Fibroblast of upper back skin (primary cell): ENCODE data around the gene TSPEAR.

Experiments
- DNase-seq: peaks from one replicate; pipeline ENCODE4 v3.0.0-alpha.2; 2013

Gene TSPEAR

DNA sequence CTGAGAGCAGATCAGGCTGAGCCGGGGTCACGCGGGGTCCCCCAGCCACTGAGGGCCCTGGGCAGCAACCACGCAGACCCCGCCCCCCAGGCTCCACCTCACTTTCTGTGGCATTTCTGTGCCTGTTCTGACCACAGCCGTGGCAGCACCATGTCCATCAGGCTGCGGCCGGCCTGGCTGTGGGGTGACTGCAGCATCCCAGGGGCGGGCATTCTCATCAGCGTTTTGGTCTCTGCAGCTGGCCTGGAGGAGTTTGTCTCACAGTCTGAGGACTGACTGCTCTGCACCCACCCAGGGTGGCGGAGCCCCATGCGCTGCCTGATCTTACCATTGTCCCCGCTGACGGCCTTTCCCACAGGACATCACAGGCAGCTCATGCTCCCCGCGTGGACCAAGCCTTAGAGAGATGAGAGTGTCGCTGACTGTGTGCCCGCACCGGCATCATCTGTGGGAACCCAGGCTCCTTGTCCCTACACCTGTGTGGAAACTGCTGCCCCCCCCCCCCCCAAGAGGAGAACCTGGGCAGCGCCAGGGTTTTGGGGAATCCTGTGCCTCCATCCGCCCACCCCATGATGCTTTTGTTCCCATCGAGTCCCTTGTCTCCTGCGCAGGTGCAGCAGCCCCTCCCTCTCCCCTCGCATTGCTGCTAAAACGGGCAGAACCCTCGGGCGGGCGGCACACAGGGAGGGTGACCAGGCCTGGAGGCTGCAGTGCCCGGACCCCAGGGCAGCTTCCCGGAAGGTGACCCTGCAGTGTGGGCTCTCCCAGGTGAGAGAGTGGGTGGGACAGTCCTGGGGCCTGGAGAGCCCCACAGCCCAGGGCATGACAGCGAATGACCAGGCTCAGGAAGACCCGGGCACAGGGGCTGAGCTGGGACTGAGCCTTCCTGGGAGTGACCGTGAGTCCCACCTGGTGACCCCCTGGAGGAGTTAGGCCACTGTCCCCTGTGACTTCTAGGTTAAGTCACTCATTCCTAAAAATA is 173.2 kb downstream of the TSPEAR start:
- DNase-seq = no peak

DNA sequence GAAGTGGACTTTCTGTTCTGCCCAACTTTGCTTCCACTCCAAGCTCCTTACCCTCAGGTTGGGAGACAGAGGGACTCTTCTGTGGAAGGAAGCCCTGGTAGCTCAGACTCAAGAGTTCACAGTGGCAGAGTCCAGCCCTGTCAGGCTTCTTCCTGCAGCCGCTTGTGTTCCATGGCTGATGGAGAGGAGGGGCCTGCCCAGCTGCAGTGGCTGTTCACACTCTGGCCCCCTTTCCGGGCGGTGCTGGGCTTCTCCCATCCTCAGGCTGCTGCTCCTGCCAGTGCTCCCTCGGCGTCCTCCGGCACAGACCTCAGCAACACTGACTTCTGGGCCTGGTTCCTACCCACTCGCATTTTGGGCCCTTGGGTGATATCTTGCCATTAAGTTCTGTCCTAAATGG is 175.4 kb downstream of the TSPEAR start:
- DNase-seq = no peak

DNA sequence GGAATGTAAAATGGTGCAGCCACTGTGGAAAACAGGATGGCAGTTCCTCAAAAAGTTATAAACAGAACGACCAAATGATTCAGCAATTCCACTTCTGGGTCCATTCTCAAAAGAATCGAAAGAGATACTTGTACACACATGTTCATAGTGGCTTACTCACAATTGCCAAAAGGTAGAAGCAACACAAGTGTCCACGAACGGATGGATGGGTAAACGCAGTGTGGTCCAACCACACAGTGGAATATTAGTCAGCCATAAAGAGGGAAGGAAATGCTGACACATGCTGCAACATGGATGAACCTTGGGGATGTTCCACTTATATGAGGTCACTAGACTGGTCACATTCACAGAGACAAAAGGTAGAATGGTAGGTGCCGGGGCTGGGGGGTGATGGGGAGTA is 176.7 kb downstream of the TSPEAR start:
- DNase-seq = no peak

DNA sequence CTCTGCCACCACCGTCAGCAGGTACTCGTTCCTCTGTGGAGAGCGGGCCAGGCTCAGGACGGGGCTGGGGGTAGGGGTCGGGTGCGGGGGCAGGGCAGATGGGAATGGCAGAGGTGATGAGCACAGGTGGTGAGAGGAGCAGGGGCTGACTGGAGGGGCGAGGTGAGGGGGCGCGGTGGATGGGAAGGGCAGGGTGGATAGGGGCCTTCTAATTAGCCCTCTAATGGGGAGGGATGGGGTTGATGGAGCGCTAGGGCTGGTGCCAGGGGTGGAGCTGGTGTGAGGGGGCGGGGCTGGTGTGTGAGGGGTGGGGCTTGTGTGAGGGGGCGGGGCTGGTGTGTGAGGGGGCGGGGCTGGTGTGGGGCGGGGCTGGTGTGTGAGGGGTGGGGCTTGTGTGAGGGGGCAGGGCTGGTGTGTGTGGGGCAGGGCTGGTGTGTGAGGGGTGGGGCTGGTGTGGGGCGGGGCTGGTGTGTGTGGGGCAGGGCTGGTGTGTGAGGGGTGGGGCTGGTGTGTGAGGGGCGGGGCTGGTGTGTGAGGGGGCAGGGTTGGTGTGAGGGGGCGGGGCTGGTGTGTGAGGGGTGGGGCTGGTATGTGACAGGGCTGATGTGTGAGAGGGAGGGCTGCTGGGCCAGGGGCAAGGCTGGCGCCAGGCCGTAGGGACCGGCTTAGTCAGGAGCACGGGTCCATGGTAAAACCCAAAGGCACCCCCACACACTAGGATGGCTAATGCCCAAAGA is 177.3 kb downstream of the TSPEAR start:
- no peak for DNase-seq

DNA sequence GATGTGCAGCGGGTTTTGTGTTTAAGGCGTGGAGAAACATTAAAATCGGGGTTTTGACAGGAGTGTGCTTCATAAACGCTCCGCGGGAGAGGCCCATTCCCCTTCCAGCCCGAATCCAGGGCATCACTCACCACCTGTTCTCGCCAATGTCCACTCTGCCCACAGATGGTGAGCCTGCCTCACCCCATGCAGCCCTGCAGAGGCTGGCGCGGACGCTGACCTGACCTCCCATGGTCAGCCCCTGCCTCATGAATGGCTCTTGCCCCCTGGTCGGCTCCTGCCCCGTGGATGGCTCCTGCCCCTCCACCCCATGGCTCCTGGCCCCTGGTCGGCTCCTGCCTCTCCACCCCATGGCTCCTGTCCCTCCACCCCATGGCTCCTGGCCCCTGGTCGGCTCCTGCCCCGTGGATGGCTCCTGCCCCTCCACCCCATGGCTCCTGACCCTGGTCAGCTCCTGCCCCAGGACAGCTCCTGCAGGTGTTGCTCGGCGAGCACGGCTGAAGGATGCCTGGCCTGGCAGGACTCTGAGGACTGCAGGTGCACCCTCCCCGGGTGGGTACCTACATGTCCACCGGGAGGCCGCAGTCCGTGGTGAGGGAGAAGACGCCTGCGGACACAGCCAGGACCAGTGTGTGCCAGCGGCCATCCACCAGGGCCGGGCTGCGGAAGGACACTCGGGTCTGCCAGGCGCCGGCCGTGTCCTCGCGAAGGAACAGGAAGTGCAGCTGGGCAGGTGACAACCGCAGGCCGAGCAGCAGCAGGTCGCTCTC is 178.1 kb downstream of the TSPEAR start:
- DNase-seq = no peak

DNA sequence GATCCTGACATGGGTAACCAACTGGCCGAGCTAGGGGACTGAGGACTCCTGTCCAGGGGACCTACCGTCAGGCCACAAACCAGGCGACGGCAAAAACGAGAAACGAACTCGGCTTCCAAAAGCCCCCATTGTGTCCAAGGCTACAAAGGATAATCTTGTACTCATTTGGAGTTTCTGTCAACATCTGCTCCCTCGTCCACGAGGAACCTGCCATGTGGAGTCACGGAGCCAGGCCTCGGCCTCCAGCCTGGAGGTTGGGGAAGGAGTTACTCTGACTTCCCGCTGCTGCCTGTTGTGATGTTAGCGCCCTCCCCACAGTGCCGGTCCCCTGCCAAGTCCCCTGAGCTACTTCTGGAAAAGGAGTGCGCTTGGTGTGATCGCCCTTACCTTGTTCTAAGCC is 178.7 kb downstream of the TSPEAR start:
- DNase-seq = no peak

DNA sequence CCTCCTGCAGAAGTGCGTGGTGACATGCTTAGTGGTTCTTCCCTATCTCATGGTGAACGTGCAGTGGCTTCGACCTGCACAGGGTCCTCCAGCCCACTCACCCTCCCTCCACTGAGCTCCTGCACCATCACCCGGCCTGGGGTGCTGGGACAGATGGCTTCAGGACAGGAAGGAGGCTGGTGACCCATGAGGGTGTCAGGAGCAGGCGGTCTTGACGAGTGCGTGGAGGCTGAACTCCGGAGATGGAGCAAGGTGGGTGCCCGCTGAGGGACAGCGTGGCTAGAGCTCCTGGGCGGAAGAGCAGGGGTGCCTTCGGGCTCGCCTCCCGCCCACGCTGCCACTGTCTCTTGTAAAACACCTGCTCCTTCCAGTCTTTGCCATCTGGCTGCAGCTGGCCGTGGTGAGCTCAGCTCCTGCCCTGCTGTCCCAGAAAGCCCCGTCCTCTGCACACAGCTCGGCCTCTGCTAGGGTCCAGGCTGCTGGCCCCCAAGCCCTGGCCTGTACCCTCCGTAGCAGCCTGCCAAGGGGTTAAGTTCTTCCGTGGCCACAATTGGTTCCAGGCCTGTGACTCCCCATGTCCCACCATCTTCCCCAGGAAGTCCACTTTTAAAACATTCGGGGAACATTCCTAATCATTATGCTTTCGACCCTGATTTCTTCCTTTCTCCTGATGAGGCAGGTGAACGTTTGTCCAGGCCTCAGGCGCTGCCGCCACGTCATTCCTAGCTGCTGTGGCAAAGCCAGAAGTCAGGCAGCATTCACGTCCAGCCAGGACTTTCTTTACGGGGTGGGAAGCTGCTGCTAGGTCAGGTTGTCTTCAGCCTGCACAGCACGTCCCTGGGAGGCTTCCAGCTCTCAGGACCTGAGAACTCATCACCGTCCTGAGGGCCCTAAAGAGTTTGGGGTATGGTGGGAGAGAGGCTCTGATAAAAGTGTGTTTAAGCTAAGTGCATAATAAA is 179.5 kb downstream of the TSPEAR start:
- no peak for DNase-seq

DNA sequence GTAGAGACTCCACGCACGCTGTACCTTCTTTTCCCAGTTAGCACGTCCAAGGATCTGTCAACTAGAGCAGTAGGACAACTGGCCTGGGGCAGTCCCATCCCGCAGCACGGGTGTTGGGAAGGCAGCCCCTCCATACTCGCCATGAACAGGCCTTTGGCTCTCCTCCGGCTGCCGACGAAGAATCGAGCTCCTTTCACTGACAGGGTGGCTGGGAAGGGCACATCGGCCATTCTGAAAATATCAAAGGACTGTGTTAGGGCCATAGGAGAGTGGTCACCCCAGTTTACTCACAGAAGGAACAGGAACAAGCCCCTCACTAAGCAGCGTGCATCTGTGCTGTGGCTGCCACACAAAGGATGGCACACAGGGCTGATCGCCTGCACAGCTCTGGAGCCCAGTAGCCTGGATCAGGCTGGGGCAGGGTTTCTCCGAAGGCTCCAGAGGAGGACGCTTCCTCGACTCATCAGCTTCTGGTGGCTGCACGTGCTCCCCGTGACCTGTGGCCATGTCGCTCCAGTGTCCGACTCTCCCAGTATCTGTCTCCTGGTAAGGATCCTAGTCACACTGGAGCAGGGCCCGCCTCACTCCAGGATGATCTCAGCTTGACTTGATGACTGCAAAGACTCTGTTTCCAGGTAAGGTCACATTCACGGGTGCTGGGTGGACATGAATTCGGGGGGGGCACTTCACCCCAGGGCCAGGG is 180.3 kb downstream of the TSPEAR start:
- DNase-seq = no peak

DNA sequence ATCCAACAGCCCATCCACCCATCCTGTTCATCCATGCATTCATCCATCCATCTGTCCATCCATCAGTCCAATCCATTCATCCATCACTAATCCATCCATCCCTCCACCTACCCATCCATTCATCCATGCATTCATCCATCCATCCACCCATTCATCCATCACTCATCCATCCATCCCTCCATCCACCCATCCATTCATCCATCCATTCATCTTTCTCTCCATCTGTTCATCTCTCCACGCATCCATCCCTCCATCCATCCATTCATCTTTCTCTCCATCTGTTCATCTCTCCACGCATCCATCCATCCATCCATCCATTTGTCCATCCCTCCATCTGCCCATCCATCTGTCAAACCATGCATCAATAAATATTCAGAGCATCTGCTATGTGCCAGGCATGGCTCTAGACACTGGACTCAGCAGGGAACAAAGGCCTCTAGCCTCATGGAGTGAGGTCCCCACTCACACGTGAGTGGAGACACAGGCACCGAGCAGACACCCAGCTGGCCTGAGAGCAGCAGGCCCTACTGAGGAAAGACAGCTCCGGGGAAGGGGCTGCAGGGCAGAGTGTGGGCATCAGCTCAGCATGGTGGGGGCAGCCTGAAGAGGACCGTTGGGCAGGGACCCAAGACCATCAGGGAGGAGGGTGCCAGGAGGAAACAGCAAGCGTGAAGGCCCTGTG is 181.0 kb downstream of the TSPEAR start:
- no peak for DNase-seq

DNA sequence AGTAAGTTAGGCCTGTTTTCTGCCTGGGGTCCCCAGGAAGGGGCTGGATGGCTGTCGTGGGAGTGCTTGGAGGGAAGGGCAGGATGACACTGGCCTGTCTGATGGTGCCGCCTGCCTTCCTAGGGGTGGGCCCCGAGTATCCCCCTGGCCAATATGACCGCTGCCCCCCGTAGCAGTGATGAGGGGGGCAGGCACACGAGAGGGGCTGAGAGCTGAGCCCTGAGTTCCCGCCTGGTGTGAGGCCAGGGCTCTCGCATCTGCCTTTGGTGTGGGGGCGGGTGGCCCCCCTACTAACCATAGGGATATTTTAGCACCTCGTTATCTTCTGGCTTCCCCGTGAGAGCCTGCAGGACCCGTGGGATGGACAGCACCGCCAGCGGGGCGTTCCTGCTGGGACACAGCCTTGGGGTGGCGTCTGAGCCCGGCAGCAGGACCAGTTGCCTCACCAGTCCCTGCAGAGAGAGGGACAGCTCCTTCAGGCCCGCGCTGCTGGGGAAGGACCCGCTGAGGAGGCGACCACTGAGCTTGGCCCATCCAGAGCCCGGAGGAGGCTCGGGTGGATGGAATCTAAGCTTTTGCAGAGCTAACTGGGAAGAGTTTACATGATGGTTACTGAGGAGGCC is 181.8 kb downstream of the TSPEAR start:
- DNase-seq = no peak

DNA sequence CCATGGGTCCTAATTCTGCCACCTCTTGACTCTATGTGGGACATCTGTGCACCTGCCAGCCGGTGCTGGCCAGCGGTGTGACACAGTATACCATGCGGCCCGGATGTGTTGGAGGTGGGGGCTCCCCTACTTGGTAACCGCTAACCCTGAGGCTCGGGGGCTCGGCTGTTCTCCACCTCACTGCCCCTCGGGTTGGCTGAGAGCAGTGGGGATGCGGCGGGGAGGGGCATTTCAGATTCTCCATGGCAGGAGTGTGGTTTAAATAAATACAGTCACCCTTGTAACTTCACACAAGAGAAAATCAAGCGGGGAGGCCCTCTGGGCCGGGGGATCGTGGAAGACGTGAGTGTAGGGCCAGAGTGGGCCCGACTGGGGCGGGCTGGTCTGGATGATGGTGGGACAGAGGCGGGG is 182.4 kb downstream of the TSPEAR start:
- DNase-seq = no peak

DNA sequence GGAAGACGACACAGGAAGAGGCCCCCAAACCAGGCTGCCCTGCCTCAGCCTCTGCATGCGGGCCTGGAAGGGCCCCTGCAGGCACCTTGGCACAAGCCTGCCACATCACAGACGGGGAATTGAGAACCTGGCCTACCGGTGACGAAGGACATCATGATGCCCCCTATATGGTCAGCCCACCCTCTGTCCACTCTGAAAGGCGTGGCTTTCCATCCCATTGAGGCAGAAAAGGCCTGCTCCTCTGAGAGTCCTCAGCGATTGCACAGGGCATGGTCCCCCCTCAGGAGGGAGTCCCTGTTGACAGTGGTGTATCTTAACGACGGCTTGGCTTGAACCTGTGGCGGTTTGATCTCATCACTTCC is 182.8 kb downstream of the TSPEAR start:
- DNase-seq = no peak

DNA sequence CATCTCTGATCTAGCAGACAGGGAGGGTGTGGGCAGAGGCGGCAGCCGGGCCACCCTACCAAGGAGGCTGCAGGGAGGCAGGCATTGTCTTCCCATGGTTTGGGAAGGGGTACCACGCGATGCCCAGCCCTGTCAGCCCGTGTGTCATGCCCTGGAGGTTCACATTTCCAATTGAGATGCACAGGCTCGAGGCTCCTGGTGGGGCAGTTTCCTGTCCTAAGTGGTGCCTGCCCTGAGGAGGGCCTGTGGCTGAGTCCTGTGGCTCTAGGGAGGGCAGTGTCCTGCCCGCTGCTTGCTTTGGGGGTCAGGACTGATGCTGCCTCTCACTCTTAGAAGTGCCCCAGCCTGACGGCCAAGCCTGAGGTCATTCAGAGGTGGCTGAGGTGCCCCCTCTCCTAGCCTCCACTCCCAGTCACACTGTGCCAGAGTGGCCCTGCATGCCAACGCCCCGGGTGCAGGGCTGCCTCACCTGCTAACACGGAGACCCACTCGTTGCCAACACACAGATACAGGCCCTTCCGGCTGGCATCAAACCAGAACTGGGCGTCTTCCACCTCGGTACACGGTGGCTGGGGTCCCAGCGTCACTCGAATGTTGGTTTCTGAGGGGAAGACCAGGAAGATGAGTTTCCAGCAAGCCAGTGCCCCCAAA is 183.3 kb downstream of the TSPEAR start:
- DNase-seq = no peak

DNA sequence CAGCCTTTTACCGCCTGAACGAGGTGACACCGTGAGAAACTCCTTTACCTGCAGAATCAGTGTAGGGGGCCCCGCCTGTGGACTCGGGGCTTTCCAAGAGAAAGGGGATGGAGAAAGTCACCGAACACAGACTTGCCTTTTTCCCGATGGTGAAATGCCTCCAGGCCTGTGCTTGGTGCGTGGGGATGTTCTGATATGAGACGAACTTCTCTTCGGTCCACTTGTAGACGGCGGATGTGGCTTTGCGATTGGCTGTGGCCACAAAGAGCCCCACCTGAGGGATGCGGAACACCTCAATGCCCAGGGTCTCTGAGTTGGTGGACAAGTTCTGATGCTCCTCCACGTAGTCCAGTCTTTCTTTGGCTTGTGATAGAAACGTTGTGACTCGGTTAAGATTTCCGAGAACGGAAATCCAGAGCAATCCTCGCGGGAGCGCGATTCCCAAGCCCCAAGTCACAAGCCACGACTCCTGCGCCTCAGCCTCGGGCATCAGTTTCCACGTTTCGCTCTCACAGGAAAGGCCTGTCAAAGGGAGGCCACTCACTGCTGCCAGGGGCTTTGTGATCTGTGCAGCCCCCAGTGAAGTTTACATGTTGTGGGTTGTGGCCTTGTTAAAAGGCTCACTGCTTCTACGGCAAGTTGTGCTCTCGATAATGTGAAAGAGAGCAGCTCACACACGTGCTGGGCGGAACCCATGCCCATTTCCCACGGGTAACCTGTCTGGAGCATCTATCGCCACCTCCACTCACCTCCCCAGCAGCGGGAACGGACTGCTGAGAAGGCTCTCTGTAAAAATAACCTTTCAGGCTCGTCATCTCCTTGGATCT is 184.0 kb downstream of the TSPEAR start:
- DNase-seq = no peak

DNA sequence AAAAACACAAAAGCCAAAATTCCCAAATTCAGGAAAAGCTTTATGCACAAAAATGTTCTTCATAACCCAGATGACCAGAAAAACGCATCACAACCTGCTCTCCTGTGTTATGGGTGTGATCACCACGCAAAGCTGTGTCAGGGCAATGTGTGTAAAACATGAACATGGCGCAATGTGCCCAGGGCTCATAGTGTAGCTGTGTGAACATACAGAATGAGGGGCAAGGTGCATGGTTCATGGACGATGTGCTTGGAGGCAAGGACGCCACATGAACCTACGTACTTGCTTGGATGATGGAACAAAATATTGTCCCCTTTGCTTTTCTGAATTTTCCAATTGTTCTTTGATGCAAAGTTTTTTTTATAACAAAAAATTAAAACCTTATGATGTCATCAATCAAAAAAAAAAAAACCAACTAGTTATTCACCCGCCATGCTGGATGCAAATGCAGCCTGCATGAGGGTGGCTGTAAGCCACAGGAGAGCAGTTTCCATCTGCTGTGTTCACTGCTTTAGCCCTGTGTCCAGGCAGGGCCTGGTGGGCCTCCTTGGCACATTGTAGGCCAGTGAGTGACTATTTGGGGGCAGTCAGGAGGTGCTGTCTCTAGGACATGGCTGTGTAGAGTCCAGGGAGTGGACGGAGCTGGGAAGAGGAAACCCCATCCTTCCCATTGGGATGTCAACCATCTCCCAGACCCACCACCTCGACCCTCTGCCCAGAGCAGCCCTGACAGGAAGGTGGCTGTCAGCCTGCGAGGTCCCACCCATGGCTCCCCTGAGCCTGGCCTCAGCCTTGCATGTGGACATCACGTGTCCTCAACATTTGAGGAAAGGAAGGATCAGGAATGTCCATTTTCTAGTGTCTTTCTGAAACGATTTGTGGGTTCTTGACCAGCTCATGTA is 185.0 kb downstream of the TSPEAR start:
- DNase-seq = no peak

DNA sequence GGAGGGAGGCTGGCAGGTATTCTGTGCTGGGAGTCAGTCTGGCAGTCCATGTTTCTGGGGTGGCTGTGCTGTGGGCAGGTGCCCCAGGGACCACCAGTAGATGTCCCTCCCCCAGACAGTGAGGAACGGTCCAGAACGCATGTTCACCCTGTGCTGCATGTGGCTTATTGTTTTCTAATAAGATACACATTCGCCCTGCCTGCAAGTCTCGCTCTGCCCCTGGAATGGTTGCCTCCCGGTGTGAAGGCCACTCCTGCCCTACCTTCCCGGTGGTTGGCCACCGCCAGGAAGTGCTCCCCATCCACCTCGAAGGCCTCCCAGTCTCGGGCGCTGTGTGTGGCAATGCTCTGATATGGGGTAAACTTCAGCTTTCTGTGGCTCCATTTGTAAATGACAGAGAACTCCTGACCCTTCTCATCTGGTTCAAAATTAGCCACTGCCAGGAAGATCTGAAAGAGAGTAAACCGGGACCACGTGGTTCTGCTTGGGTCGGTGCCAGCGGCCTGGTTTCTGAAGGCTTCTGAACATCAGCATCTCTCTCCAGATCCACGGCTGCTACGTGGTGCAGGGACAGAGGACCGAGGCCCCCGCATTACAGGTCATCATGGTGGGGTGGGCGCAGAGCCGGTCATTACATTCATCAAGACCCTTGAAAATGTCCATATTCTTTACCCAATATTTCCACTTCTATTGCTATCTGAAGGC is 185.8 kb downstream of the TSPEAR start:
- DNase-seq = no peak
